Common myeloid progenitor, CD34-positive (primary cell): ENCODE data around the gene SLC2A6. TPM values are rescaled to one million over a fixed set of nuclear protein-coding genes. Genes with fewer than 3 reads are reported as not detected.

ENCODE experiments used
- CTCF ChIA-PET: fragments of 350-600 bp; sonication (Branson Sonifier 250); formaldehyde crosslinking; loops from one replicate; lab custom pipeline; 2021; ENCODE audit warnings: antibody characterized with exemption; lab: Charles Lee
- POLR2A ChIA-PET: fragments of 350-600 bp; sonication (Branson Sonifier 250); formaldehyde crosslinking; loops from one replicate; lab custom pipeline; 2021; ENCODE audit warnings: antibody characterized with exemption; lab: Charles Lee
- DNase-seq, 3 donors: peaks; one replicate each; pipeline versions ENCODE4 v3.0.0 to v3.0.0-alpha.2; 2013
- H3K27ac ChIP-seq, 2 experiments: 1 replicate in 1 of 2; 2 replicates in 1 of 2; pipeline ENCODE4 v1.7.0; 2013; ENCODE audit warnings: inconsistent platforms in 2 of 2, low read length in 2 of 2, mild to moderate bottlenecking in 2 of 2, low read depth in 1 of 2, moderate library complexity in 1 of 2; ENCODE audit not compliant: severe bottlenecking in 2 of 2, insufficient read depth in 1 of 2, poor library complexity in 1 of 2
- H3K27me3 ChIP-seq, 5 experiments: replicated peaks in 2 of 5; 1 replicate in 3 of 5; 2 replicates in 2 of 5; pipeline versions ENCODE4 v1.6.1 to v1.7.0; 2013; ENCODE audit warnings: low read length in 4 of 5, mild to moderate bottlenecking in 2 of 5, moderate library complexity in 2 of 5, inconsistent platforms in 1 of 5; ENCODE audit not compliant: insufficient read depth in 5 of 5, control insufficient read depth in 4 of 5
- H3K36me3 ChIP-seq, 4 experiments: 1 replicate in 2 of 4; 2 replicates in 2 of 4; pipeline versions ENCODE4 v1.6.1 to v1.7.0; 2013; ENCODE audit warnings: low read length in 3 of 4, control low read depth in 1 of 4, mild to moderate bottlenecking in 1 of 4; ENCODE audit not compliant: control insufficient read depth in 4 of 4, insufficient read depth in 4 of 4
- H3K4me1 ChIP-seq, 4 experiments: 1 replicate in 3 of 4; 2 replicates in 1 of 4; pipeline versions ENCODE4 v1.6.1 to v1.7.1; 2013; ENCODE audit warnings: low read length in 3 of 4, mild to moderate bottlenecking in 3 of 4, control low read depth in 1 of 4, inconsistent platforms in 1 of 4, moderate library complexity in 1 of 4; ENCODE audit not compliant: control insufficient read depth in 4 of 4, insufficient read depth in 4 of 4; ENCODE audit errors: control extremely low read depth in 1 of 4
- H3K4me3 ChIP-seq, 7 experiments: 1 replicate in 4 of 7; 2 replicates in 3 of 7; pipeline versions ENCODE4 v1.5.1 to v1.7.0; 2013; ENCODE audit warnings: mild to moderate bottlenecking in 7 of 7, low read length in 6 of 7, moderate library complexity in 6 of 7, inconsistent platforms in 2 of 7, low read depth in 2 of 7, control low read depth in 1 of 7; ENCODE audit not compliant: insufficient read depth in 4 of 7, control insufficient read depth in 1 of 7; ENCODE audit errors: extremely low read depth in 1 of 7
- H3K9me3 ChIP-seq, 5 experiments: 1 replicate in 4 of 5; 2 replicates in 1 of 5; pipeline versions ENCODE4 v1.6.1 to v1.7.1; 2013; ENCODE audit warnings: low read length in 4 of 5, mild to moderate bottlenecking in 2 of 5, inconsistent platforms in 1 of 5, low read depth in 1 of 5, moderate library complexity in 1 of 5; ENCODE audit not compliant: control insufficient read depth in 4 of 5, insufficient read depth in 2 of 5; ENCODE audit errors: control extremely low read depth in 1 of 5
- WGBS: methylation state at CpG from one replicate; pipeline ENCODE4 v1.1.5; 2013; ENCODE audit not compliant: insufficient coverage; 5-methylcytosine and 5-hydroxymethylcytosine counted together
- polyA plus RNA-seq: library from polyadenylated mRNA; unstranded; fragments of 120-200 nt; gene quantifications from one replicate; pipeline ENCODE4 v1.2.1, GENCODE V29; 2013

Gene SLC2A6, protein sequence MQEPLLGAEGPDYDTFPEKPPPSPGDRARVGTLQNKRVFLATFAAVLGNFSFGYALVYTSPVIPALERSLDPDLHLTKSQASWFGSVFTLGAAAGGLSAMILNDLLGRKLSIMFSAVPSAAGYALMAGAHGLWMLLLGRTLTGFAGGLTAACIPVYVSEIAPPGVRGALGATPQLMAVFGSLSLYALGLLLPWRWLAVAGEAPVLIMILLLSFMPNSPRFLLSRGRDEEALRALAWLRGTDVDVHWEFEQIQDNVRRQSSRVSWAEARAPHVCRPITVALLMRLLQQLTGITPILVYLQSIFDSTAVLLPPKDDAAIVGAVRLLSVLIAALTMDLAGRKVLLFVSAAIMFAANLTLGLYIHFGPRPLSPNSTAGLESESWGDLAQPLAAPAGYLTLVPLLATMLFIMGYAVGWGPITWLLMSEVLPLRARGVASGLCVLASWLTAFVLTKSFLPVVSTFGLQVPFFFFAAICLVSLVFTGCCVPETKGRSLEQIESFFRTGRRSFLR
- polyA plus RNA-seq = 4.0 TPM

DNA sequence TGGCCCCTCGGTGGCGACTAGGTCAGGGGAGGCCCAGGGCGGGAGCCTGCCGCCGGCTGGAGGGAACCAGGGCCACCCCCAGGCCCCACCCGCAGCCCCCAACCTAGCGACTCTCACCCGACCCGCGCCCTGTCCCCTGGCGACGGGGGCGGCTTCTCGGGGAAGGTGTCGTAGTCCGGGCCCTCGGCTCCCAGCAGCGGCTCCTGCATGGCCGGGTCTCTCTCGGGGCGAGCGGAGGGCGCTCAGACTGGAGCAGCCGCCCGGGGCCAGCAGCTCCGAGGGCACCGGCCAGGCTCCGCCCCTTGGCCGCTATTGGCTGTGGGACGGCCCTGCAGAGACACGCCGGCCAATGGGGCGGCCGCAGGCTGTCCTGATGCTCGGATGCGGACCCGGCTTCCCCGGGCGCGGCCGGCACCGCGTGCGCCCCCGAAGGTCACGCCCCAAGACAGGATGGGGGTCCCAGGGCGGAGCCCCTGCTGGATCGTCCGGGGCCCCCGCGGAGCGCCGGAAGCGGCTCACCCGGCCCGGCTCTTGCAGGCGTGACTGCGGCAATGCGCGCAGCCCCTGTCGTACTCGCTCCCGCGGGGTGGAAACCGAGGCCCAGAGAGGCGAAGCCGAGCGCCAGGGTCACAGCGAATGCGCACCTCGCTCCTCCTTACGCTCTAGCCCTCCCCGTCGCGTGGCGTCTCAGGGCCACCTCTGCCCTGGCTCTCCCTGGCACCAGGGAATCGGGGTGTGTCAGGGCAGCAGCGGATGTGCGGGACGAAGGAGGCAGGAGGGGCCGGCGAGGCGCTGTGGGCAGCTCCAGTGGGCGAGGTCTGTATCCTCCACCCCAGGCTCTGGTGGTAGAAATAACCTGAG lies at the start of gene SLC2A6:
TSS of gene SLC2A6 (minus strand) at position 249 of the 861 bp plus-strand sequence. CDS start at position 209, 40 bp downstream.
- Histone ChIP-seq H3K9me3 (no peaks in the 10 kb centered on the region), H3K4me3 (peak within 1 kb of the TSS in 6 of 7 experiments; percentile 28 to 71 (median 56)), H3K36me3 (peaks cover 0 to 11% (median 0%) of the 10 kb centered on the region in 4 experiments), H3K27me3 (no peaks in the 10 kb centered on the region), H3K4me1 (peaks cover 3 to 57% (median 50%) of the 10 kb centered on the region in 4 experiments), H3K27ac (no peak within 1 kb of the TSS)
- ChIA-PET CTCF (interaction anchor here (1.0 to 2.2 kb wide), 5 partner anchors 8 to 62 kb away, joined by 4 to 5 read pairs (median 4); no protein-coding TSS in a partner anchor), POLR2A (no interaction called here)
- under 1% methylated on average over 80 of the region's 84 CpGs for WGBS
- peak; percentile 59 to 75 (median 72) for DNase-seq

DNA sequence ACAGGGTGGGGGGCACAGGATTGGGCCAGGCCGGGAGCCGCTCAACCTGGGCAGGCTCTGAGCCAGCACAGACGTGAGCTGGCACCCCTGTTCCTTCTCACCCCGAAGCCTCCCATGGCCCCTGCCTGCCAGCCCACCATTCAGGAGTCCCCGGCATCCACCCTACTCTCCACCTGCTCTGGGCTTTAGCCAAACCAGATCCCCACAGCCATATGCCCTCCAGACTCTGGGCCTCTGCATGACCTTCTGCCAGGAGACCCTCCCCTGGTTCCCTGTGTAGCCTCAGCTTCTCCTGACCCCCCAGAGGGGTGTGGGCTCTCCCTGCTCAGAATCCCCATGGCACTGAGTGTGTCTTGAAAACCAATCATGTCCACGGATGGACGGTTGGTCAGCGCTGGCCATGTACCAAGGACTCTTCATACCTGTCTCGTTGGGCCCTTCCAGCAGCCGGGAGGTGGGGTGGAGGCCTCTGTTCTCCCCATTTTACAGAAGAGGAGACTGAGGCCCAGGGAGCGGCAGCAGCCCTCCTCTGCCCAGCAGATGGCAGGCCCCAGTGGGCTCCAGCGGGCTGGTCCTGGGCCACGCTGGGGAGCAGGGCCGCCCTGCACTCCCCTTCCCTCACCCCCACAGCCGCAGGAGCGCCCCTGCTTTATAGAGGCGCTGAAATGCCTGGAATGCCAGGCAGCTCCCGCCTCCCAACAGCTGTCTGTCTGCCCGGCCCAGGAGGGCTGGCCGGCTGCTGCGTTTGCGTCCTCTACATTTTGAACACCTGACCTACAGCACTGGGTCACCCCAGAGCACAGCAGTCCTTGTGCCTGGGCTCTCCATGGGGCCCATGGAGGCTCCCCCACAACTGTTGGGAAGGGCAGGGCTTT lies 49.3 kb upstream of the SLC2A6 start:
- no peak overlapping the region for H3K4me3 ChIP-seq
- H3K27me3 ChIP-seq = peaks cover 0 to under 1% (median 0%) of the 10 kb centered on the region in 5 experiments
- no peaks in the 10 kb centered on the region for H3K9me3 ChIP-seq
- H3K36me3 ChIP-seq = no peaks in the 10 kb centered on the region
- no peak overlapping the region for H3K27ac ChIP-seq
- peaks cover 0 to 17% (median 16%) of the 10 kb centered on the region in 4 experiments for H3K4me1 ChIP-seq
- WGBS = 92% methylated on average over 20 of the region's 22 CpGs
- ChIA-PET POLR2A (no interaction called here), CTCF (interaction anchor here (1.2 to 1.4 kb wide), 2 partner anchors 9 to 199 kb away, joined by 3 to 4 read pairs; no protein-coding TSS in a partner anchor)
- no peak for DNase-seq

DNA sequence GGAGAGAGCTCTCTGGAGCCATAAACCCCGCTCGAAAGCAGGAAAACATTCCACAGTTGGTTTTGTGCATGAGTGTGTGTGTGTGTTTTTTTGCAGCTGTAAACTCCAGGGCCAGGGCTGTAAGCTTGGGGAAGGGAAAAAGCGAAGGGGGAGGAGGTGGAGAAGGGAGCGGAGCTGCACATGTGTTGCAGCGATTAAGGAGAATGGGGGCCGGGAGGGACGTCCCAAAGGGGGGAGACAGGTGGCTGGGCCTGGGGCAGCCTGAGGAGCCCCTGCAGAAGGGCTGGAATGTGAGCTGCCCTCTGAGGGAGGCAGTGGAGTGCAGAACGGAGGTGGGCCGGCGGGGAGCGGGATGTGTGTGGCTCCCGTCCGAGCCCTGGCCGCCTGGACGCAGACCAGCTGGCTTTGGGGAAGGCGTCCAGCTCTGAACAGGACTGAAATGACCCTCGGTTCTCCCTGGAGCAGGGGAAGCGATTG lies 48.6 kb upstream of the SLC2A6 start:
- ChIA-PET POLR2A (interaction anchor here (0.5 kb wide), 1 partner anchor 151 kb away, joined by 4 read pairs; no protein-coding TSS in a partner anchor), CTCF (interaction anchor here (1.2 to 1.5 kb wide), 3 partner anchors 9 to 200 kb away, joined by 3 to 4 read pairs (median 3); no protein-coding TSS in a partner anchor)
- Histone ChIP-seq H3K4me1 (peaks cover 0 to 11% (median 9%) of the 10 kb centered on the region in 4 experiments), H3K27me3 (no peaks in the 10 kb centered on the region), H3K9me3 (no peaks in the 10 kb centered on the region), H3K4me3 (no peak overlapping the region), H3K36me3 (no peaks in the 10 kb centered on the region), H3K27ac (no peak overlapping the region)
- DNase-seq = no peak
- 90% methylated on average over 14 of the region's 18 CpGs for WGBS

DNA sequence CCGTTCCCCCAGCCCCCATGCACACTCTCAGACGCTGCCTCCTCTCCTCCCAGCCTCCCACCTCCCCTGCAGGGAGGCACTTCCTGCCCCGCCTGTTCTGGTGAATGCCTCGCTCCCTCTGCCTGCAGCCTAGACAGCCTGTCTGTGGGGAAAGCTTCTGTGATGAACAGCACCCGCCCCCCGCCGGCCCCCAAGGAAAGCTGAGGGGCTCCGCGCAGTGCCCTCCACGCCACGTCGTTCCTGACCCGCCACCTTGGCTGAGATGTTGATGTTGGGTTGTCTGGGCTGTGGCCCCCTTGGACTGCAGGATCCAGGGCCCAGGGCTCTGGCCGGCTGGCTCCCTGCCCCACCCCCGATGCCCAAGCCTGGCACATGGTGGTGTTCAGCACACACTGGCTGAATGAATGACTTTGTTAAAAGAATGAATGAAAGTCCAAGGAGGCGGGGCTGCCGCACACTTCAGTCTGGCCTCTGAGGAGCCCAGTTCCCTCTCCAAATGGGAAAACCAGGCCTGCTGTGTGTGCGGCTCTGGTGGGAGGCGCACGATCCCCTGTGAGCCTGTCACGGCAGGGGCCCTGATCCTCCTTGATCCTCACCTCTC lies 47.9 kb upstream of the SLC2A6 start:
- DNase-seq = no peak
- Histone ChIP-seq H3K4me3 (no peak overlapping the region), H3K9me3 (no peaks in the 10 kb centered on the region), H3K4me1 (peaks cover 0 to 11% (median 7%) of the 10 kb centered on the region in 4 experiments), H3K36me3 (no peaks in the 10 kb centered on the region), H3K27me3 (no peaks in the 10 kb centered on the region), H3K27ac (no peak overlapping the region)
- CTCF ChIA-PET = interaction anchor here (1.2 to 1.5 kb wide), 2 partner anchors 23 to 200 kb away, joined by 3 read pairs; no protein-coding TSS in a partner anchor
- POLR2A ChIA-PET = interaction anchor here (0.5 kb wide), 1 partner anchor 150 kb away, joined by 4 read pairs; no protein-coding TSS in a partner anchor
- WGBS = 61% methylated on average over 13 of the region's 21 CpGs

DNA sequence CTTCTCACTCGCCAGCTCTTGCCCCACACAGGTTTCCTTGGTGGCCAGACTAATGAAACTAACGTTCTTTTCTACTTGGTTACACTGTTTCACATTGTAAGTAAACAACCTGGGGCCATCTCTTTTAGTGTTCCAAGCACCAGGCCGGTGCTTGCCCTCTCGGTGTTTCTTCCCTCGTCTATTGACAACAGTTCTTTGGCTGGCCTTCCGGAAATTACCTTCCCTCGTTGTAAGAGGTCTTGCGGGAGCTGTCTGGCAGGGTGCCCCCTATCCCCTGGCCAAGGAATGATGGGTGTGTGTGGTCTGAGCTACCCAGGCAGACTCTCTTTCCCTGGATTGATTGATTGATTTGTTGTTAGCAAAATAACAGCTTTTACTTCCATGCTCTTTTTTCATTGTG lies 46.8 kb upstream of the SLC2A6 start:
- DNase-seq = no peak
- Histone ChIP-seq H3K4me3 (no peak overlapping the region), H3K9me3 (no peaks in the 10 kb centered on the region), H3K36me3 (no peaks in the 10 kb centered on the region), H3K27ac (no peak overlapping the region), H3K4me1 (peaks cover 0 to 11% (median 7%) of the 10 kb centered on the region in 4 experiments), H3K27me3 (no peaks in the 10 kb centered on the region)
- POLR2A ChIA-PET = no interaction called here
- CTCF ChIA-PET = no interaction called here
- WGBS = 96% methylated on average over 8 of the region's 8 CpGs
